Epithelial cell of proximal tubule (primary cell): Measurements from ENCODE around the gene TMED6. TPM values are rescaled to one million over a fixed set of nuclear protein-coding genes. Genes with fewer than 3 reads are reported as not detected.

Source experiments
- DNase-seq: peaks from one replicate; pipeline ENCODE4 v3.0.0-alpha.2; 2011; ENCODE audit warnings: low read depth
- H3K4me3 ChIP-seq: 2 replicates; pipeline ENCODE4 v1.5.1; 2011; ENCODE audit warnings: low read depth, mild to moderate bottlenecking, low read length
- CTCF ChIP-seq: conservative IDR thresholded peaks from 2 replicates; pipeline ENCODE4 v1.5.1; 2012; ENCODE audit warnings: low read depth, mild to moderate bottlenecking, low read length
- total RNA-seq: library from RNA; depleted of rRNA; stranded (reverse); fragments of >200 nt; gene quantifications from 2 replicates; pipeline ENCODE4 v1.2.3, GENCODE V29; 2015

The TMED6 gene
- total RNA-seq, 1 donor from 2014 or later, result not detected

GRCh38 chr16:69344171-69344570, 7.4 kb downstream of the TMED6 start:
- TF ChIP-seq CTCF, result no peak
- DNase-seq, result no peak
- H3K4me3 ChIP-seq, result no peak overlapping the region

- DNase-seq, result no peak
These were observed 11.4 kb downstream of the TMED6 start for GRCh38 chr16:69340095-69340644.

GRCh38 chr16:69339289-69340094, 12.1 kb downstream of the TMED6 start, which contains the start of the genes COG8 and NIP7:
COG8 (minus strand) TSS chr16:69339564; CDS start chr16:69339552, 12 bp downstream.
NIP7 (plus strand) TSS chr16:69339772; CDS start chr16:69339830, 58 bp downstream.
- peak; percentile 91 for DNase-seq
- peak within 1 kb of the TSS; percentile 90 for H3K4me3 ChIP-seq
- TF ChIP-seq CTCF, result peak; percentile 72

More at GRCh38 chr16:69340095-69340644, 11.4 kb downstream of the TMED6 start:
- no peak for TF ChIP-seq CTCF
- H3K4me3 ChIP-seq, result peak overlapping the region; percentile 90

- no peak for TF ChIP-seq CTCF
- DNase-seq, result no peak
- H3K4me3 ChIP-seq, result peak overlapping the region; percentile 90
These were observed 12.9 kb downstream of the TMED6 start for GRCh38 chr16:69338557-69339288.

- no peak for TF ChIP-seq CTCF
- DNase-seq, result no peak
- H3K4me3 ChIP-seq, result no peak overlapping the region
These were observed 16.9 kb downstream of the TMED6 start for GRCh38 chr16:69334696-69335095.

GRCh38 chr16:69330286-69331109, 21.1 kb downstream of the TMED6 start, which contains the start of gene PDF:
PDF (minus strand) TSS chr16:69330588; CDS start chr16:69330570, 18 bp downstream.
- peak within 1 kb of the TSS; percentile 78 for H3K4me3 ChIP-seq
- TF ChIP-seq CTCF, result no peak
- DNase-seq, result no peak
